Activated T-cell treated with anti-CD3 and anti-CD28 coated beads for 1 hour (primary cell): ENCODE results near the gene C2CD5.

Experiments
- DNase-seq: peaks from one replicate; pipeline ENCODE4 v3.0.0-alpha.2; 2020; ENCODE audit warnings: low read depth

C2CD5 gene

DNA sequence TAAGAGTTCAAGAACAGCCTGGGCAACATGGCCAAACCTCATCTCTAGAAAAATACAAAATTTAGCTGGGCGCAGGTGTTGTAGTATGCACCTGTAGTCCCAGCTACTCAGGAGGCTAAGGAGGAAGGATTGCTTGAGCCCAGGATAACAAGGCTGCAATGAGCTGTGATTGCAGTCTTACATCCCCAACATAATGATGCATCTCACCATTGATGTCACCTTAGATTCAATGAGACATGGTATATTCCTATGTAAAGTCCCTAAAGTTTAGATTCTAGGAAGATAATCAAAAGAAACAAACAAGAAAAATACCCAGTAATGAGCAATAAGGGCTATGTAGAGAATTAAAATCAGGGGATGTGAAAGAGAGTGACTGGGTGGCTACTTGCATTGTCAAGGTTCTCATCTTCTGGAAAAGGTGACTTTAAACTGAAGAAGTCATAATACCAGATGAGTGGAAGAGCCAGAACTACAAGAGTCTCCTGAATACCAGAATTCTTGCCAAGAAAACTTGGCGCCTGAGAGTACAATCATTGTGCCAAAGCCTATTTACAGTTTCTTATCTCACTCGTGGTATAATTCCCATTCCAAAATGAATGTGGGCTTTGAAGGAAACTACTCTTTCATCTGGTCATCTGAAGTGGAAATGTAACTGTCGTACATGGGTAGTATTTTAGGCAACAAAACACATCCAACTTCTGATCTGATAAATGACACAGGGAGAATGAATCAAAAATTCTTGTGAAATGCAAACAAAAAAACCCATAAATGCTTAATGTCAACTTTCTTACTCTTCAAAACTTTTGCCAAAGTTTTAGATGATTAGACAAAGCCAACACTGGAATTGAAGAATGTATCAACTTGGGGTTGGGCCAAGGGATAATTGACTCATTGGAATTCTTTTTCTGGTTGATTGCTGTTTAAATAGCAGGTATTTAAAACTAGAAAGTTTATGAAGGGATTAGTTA is 128.7 kb downstream of the C2CD5 start:
- DNase-seq, result no peak

DNA sequence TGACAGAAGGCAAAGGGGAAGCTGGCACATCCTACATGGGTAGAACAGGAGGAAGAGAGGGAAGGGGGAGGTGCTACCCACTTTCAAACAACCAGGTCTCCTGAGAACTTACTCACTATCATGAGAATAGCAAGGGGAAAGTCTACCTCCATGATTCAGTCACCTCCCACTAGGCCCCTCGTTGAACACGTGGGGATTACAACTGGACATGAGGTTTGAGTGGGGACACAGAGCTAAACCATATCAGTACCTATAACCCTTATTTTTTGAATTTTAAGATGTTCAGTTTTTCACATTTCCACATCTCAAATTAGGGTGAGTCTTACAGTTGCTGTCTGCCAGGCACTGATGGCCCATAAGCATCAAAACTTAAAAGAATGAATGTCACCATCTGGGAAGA is 129.6 kb downstream of the C2CD5 start:
- DNase-seq, result no peak

DNA sequence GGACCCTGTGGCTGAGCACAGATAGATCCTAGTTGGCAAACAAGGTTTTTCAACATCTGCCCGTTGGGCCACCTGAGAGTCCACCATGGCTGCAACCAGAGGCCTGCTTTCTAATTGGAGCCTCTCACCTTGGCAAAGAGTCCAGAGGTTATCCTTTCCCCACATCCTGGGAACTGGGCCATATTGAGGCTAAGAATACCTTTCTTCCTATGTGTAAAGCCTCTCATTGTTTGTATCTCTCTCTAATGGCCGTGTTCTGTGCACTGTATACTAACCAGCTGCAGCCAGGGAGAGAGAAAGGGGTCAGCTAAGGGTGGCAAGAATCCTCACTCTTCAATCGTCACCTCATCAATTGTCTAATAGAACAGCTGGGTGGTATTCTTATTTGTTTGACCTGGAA is 130.8 kb downstream of the C2CD5 start:
- DNase-seq, result no peak

DNA sequence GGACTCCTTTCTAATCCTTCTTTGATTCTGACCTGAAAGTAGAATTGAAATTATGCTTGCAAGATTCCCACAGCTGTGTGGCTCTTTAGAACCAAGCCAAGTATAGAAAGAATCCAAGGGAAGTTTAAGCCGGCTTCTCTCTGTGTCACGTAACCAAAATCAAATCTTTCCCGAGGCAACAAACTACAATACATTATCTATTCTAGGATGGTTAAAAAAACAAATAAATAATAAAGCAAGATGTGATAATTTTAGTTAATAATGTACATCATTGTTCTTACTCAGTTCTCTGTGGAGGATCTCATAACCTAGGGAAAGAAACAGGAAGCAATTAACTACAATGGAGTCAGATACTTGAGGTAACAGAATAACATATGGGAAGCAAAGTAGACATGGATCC is 131.8 kb downstream of the C2CD5 start:
- DNase-seq, result no peak

DNA sequence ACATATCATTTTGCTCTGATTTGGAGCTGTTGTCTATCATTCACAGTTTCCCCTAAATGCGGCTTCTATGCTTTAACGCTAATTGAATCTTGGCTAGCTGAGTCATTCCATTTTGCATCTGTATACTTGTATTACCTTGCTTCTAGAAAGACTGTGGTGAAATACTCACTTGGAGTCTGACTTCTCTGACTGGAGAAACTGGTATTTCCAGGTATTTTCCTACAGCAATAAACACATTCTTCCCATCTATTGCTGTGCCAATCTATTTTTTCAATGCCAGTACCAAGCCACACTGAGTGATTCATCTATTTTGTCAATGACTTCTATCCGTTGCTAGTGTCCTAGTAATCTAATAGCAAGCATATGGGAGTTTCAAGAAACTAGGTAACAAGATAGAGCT is 133.9 kb downstream of the C2CD5 start:
- DNase-seq, result no peak

DNA sequence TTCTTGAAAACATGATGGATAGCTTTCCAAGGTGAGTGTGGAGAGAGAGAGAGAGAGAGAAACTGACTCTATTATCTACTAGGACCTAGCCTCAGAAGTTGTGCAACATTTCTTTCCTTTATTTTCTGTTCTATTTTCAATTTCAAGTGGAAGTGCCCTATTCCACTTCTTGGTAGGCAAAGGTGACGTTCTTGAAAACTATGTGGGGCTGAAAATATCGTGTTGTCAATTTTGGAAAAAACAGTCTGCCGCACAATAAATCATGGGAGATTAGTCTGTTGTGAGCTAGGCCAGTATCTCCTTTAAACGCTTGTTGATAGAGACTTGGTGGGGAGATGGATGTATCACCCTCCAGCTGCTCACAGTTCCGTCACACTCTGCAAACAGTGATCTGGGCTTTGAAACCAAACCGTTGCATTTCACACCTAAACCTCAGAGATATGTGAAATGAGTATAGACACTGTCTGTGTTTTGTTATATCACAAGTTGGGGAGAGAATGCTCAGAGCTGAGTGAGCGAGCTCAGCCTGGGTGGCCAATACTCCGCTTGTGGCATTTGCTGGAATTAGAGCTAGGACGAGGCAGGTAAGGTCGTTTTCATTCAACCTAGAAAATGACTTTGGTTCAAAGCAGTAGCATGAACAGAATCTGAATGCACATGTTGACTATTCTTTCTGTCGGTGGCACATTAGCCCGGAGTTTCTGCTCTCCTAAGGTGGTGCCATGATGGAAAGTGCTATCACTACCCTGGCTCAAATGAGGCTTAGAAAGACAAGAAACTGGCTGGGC is 134.8 kb downstream of the C2CD5 start:
- DNase-seq, result no peak

DNA sequence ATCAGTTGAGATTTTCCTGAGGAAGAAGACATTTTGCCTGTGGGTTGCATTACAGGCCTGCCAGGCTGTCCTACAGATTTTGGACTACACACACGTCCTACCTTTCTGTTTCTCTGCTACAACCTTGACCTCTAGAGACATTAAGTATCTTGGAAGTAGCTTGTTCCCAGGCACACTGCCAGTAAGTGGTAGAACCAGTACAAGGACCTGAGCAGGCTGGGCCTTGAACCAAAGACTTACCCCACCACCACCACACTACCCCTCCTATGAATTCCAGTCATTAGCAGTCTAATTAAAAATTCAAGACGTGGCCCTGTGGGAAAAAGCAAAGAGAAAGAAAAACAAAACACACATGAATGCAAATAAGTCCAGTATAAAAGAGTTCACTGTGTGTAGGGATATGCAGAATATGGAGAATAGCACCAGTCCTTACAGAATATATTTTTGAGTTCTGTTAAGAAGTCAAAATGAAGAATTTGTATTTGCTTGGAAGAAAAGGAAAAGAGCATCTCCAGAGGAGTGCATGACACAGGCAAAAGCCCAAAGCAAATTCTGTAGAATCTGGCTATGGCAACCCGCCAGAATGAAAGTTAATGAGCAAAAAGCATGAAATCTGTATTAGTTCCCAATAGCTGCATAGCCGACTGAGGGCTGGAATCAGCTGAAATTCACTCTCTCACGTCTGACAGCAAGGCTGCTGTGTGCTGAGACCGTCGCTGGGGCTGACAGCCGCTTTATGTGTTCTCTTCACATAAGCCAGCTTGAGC is 135.5 kb downstream of the C2CD5 start:
- DNase-seq, result no peak

DNA sequence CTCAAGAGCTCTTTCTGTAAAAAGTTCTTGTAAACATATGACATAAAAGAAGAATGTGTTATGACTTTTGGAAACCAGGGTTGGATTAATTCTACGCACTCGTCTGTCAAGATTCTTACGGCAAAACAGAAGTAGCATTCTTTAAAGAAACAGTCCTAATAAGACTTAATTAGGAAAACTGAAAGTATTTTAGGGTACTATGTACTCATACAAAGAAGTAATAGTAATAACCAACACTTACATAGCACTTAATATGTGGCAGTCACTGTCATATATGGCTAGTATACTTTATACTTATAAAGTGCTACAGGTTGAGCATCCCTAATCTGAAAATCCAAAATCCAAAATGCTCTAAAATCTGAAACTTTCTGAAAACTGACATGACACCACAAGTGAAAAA is 136.9 kb downstream of the C2CD5 start:
- no peak for DNase-seq

DNA sequence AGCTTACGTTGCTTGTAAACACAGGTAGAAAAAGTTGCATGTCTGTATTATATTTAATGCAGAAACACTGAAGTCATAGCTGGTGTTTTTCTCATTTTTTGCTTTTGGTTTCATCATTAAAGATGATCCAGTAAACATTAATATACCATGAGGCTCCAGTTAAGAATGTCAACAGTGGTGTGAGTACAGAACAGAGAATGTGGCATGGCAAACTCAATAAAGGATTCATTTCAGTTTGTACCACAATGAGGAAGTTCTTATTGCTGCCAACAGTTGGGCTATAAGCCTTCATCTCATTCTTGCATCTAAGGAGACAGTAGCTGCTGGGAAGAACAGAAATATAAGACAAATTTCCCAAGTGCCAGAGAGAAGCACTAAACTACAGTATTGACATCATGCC is 137.7 kb downstream of the C2CD5 start:
- DNase-seq, result no peak

DNA sequence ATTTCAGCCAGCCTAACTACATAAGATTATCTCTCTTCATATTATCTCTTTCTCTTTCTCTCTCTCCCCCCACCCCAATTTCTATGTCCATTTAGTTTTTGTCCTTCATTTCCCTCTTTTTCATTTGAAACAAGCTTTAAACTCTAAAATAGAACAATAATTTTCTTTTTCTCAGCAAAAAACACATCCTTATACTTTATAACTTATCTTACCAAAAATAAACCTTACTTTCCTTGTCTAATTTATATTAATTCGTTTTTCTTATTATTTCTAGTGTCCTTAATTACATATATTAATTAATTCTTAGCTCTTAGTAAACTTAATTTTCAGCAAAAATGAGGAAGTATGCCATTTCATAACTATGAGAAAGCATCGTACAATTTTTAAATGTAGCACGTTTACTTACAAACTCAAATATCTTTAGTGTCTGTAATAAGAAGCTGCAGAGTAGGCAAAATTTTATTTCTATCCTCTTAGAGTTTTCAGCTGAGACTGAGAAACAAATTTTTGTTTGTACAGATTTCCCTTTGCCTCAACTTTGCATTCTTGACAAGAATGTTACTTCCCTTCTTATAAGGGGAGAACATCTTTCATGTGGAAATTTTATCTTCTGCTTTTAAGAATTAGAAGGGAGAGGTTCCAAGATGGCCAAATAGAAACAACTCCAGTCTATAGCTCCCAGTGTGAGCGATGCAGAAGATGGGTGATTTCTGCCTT is 144.7 kb downstream of the C2CD5 start:
- no peak for DNase-seq
